Aorta (tissue), 5 donors: ENCODE measurements around the gene FLNA. TPM values are rescaled to one million over a fixed set of nuclear protein-coding genes. Genes with fewer than 3 reads are reported as not detected.
"Not testable (repeated sequence)": the region's sequence is repeated elsewhere in the genome, so short reads cannot be mapped to it uniquely, and the experiment has no call there.

Source experiments
- ATAC-seq: fragments of 200-7000 bp; cut with Tn5 transposase; one replicate; pipeline ENCODE4 v1.9.1; 2022; ENCODE audit warnings: moderate library complexity; ENCODE audit not compliant: low FRiP score
- DNase-seq, 2 donors: peaks; one replicate each; pipeline ENCODE4 v3.0.0-alpha.2; 2020
- H3K27ac ChIP-seq, 2 donors: one replicate each; pipeline ENCODE4 v1.5.1; 2013; ENCODE audit warnings: low read length in 2 of 2, mild to moderate bottlenecking in 2 of 2, moderate library complexity in 2 of 2, control low read depth in 1 of 2, inconsistent platforms in 1 of 2, low read depth in 1 of 2
- H3K27me3 ChIP-seq, 2 donors: one replicate each; pipeline ENCODE4 v1.6.1; 2013; ENCODE audit warnings: control low read depth in 1 of 2, low read length in 1 of 2, mild to moderate bottlenecking in 1 of 2, moderate library complexity in 1 of 2; ENCODE audit not compliant: insufficient read depth in 2 of 2, control insufficient read depth in 1 of 2
- H3K36me3 ChIP-seq, 2 donors: one replicate each; pipeline ENCODE4 v1.6.1; 2013; ENCODE audit warnings: control low read depth in 1 of 2, low read length in 1 of 2, mild to moderate bottlenecking in 1 of 2; ENCODE audit not compliant: insufficient read depth in 2 of 2, control insufficient read depth in 1 of 2
- H3K4me1 ChIP-seq, 2 donors: one replicate each; pipeline ENCODE4 v1.6.1; 2013; ENCODE audit warnings: low read length in 2 of 2, control low read depth in 1 of 2, mild to moderate bottlenecking in 1 of 2, moderate library complexity in 1 of 2; ENCODE audit not compliant: insufficient read depth in 2 of 2, control insufficient read depth in 1 of 2
- H3K4me3 ChIP-seq, 2 donors: one replicate each; pipeline ENCODE4 v1.5.1; 2013; ENCODE audit warnings: low read length in 2 of 2, control low read depth in 1 of 2, mild to moderate bottlenecking in 1 of 2
- H3K9me3 ChIP-seq: one replicate; pipeline ENCODE4 v1.6.1; 2013; ENCODE audit warnings: mild to moderate bottlenecking, low read length; ENCODE audit not compliant: control insufficient read depth
- WGBS, 2 donors: extraction: QIAGEN DNeasy Blood & Tissue Kit; methylation state at CpG; one replicate each; pipeline ENCODE4 v1.1.7; 2013; 5-methylcytosine and 5-hydroxymethylcytosine counted together
- intact Hi-C, 2 donors: fragments of 100-400 bp; cut with DNase I; formaldehyde crosslinking; loops; one replicate each; pipeline versions ENCODE4 v1.14.2 to v1.15.0; 2022
- polyA plus RNA-seq, 2 donors: library from polyadenylated mRNA; stranded (reverse); fragments of 200-250 nt; gene quantifications; one replicate each; pipeline ENCODE4 v1.2.3, GENCODE V29; 2013
- total RNA-seq, 2 donors: library from RNA; stranded (reverse); fragmentation: NEBNext Ultra II Directional; extraction: Animal tissue kit (Norgen Biotek cat#: 25700); gene quantifications; one replicate each; pipeline ENCODE4 v1.2.1, GENCODE V29; 2021
- donor health status: healthy with polysubstance abuse.
- donor health status: Bipolar disorder and iron deficiency.
- donor health status: DM: no; HTN: no; CAD: no.
- donor health status: DM: no; HTN: no; CAD: no.
- donor health status: DM: yes; HTN: yes; CAD: no.

Gene FLNA
- total and polyA plus RNA-seq, 4 donors: 515 to 7,857 (median 5,958) TPM

GRCh38 chrX:154401045-154401799, 26.8 kb upstream of the FLNA start:
- Histone ChIP-seq H3K36me3 (peaks cover 0 to 1% of the 10 kb centered on the region in 2 donors), H3K27ac (no peak overlapping the region), H3K9me3 (no peaks in the 10 kb centered on the region), H3K4me1 (no peaks in the 10 kb centered on the region), H3K4me3 (no peak overlapping the region), H3K27me3 (no peaks in the 10 kb centered on the region)
- intact Hi-C loops: loop anchor here in 1 of 2 donors (10.0 kb wide), 1 partner anchor 134 kb away; no protein-coding TSS in a partner anchor
- DNase-seq: no peak
- 32 to 51% methylated on average over 6 of the region's 6 CpGs for WGBS, 2 donors
- no peak for ATAC-seq

- H3K4me3 ChIP-seq, H3K4me1 ChIP-seq, H3K27me3 ChIP-seq, H3K9me3 ChIP-seq, H3K36me3 ChIP-seq, H3K27ac ChIP-seq, ATAC-seq, DNase-seq: not testable (repeated sequence)
- intact Hi-C loops: loop anchor here in 1 of 2 donors (10.0 kb wide), 1 partner anchor 134 kb away; no protein-coding TSS in a partner anchor
- 50 to 70% methylated on average over 6 of the region's 6 CpGs for WGBS, 2 donors
Measured at GRCh38 chrX:154400369-154400817, 26.0 kb upstream of the FLNA start.

GRCh38 chrX:154399527-154400368, 25.3 kb upstream of the FLNA start:
- Histone ChIP-seq H3K4me1 (no peaks in the 10 kb centered on the region), H3K4me3 (peak overlapping the region in 1 of 2 donors; percentile 48), H3K9me3 (no peaks in the 10 kb centered on the region), H3K27me3 (no peaks in the 10 kb centered on the region), H3K27ac (peak overlapping the region in 1 of 2 donors; percentile 21), H3K36me3 (peaks cover 0 to 1% of the 10 kb centered on the region in 2 donors)
- intact Hi-C loops: loop anchor here (5.0 to 10.0 kb wide), 2 partner anchors 133 to 135 kb away; no protein-coding TSS in a partner anchor
- no peak for DNase-seq
- WGBS, 2 donors: 28 to 51% methylated on average over 14 of the region's 14 CpGs
- ATAC-seq: no peak

GRCh38 chrX:154398668-154399526, 24.5 kb upstream of the FLNA start:
- peak overlapping the region; percentile 48 to 72 for H3K4me3 ChIP-seq
- H3K4me1 ChIP-seq: no peaks in the 10 kb centered on the region
- H3K36me3 ChIP-seq: peaks cover 0 to 1% of the 10 kb centered on the region in 2 donors
- peak; percentile 78 for ATAC-seq
- DNase-seq: peak; percentile 92 to 93
- WGBS, 2 donors: 1 to 33% methylated on average over 49 of the region's 49 CpGs
- H3K9me3 ChIP-seq: no peaks in the 10 kb centered on the region
- peak overlapping the region; percentile 39 to 65 for H3K27ac ChIP-seq
- intact Hi-C loops: loop anchor here in 1 of 2 donors (5.0 kb wide), 1 partner anchor 133 kb away; no protein-coding TSS in a partner anchor
- H3K27me3 ChIP-seq: no peaks in the 10 kb centered on the region

GRCh38 chrX:154397888-154398667, 23.6 kb upstream of the FLNA start, which contains the start of gene RPL10:
Gene RPL10, plus strand, starts transcription at chrX:154398377. Its CDS starts 143 bp downstream, at chrX:154398520.
- peak within 1 kb of the TSS; percentile 39 to 99 for H3K27ac ChIP-seq
- peaks cover 0 to 1% of the 10 kb centered on the region in 2 donors for H3K36me3 ChIP-seq
- intact Hi-C loops: loop anchor here in 1 of 2 donors (5.0 kb wide), 1 partner anchor 134 kb away; no protein-coding TSS in a partner anchor
- no peaks in the 10 kb centered on the region for H3K9me3 ChIP-seq
- H3K27me3 ChIP-seq: no peaks in the 10 kb centered on the region
- DNase-seq (peak; percentile 96 to 97), ATAC-seq (peak; percentile 95)
- peak within 1 kb of the TSS; percentile 48 to 98 for H3K4me3 ChIP-seq
- no peaks in the 10 kb centered on the region for H3K4me1 ChIP-seq
- 0 to 35% methylated on average over 69 of the region's 69 CpGs for WGBS, 2 donors

- peak; percentile 88 to 92 for DNase-seq
Measured at GRCh38 chrX:154396973-154397887, 22.8 kb upstream of the FLNA start.

GRCh38 chrX:154396363-154396762, 21.9 kb upstream of the FLNA start:
- DNase-seq, H3K36me3 ChIP-seq, H3K9me3 ChIP-seq, H3K4me1 ChIP-seq, H3K4me3 ChIP-seq, H3K27ac ChIP-seq, H3K27me3 ChIP-seq, ATAC-seq: not testable (repeated sequence)
- 83 to 89% methylated on average over 15 to 17 of the region's 17 CpGs for WGBS, 2 donors
- intact Hi-C loops: loop anchor here in 1 of 2 donors (5.0 kb wide), 1 partner anchor 136 kb away; no protein-coding TSS in a partner anchor

More at GRCh38 chrX:154396973-154397887, 22.8 kb upstream of the FLNA start:
- intact Hi-C loops: loop anchor here in 1 of 2 donors (5.0 kb wide), 1 partner anchor 135 kb away; no protein-coding TSS in a partner anchor
- peaks cover 0 to 1% of the 10 kb centered on the region in 2 donors for H3K36me3 ChIP-seq
- no peaks in the 10 kb centered on the region for H3K27me3 ChIP-seq
- H3K4me1 ChIP-seq: no peaks in the 10 kb centered on the region
- WGBS, 2 donors: 1 to 31% methylated on average over 49 to 53 of the region's 53 CpGs
- peak overlapping the region; percentile 12 to 98 for H3K4me3 ChIP-seq
- ATAC-seq: peak; percentile 86
- no peaks in the 10 kb centered on the region for H3K9me3 ChIP-seq
- peak overlapping the region; percentile 16 to 99 for H3K27ac ChIP-seq
